ENCODE results near the gene FBXL20.

- TF ChIP-seq ZBTB33 (IDR thresholded peaks at IDR 0.05; ENCODE audit: extremely low read depth, insufficient replicate concordance, low read length) = no peak
- no peak for TF ChIP-seq CTCF (IDR thresholded peaks at IDR 0.05 in 2 of 3, conservative IDR thresholded peaks at IDR 0.05 in 1 of 3; ENCODE audit: borderline replicate concordance in 1 of 3, insufficient read depth in 1 of 3, low read depth in 2 of 3, low read length in 2 of 3)
- TF ChIP-seq POLR2A (IDR thresholded peaks at IDR 0.05; ENCODE audit: borderline replicate concordance, extremely low read depth, insufficient read depth, insufficient read length) = no peak
- no peak for TF ChIP-seq ZNF274 (IDR thresholded peaks at IDR 0.05; ENCODE audit: low read depth, low read length)
- no peak for TF ChIP-seq REST (IDR thresholded peaks at IDR 0.05; ENCODE audit: low read depth)
These were observed 117.5 kb downstream of the FBXL20 start for GRCh38 chr17:39283896-39284295.

Data from HCT116 (cell line).